CD4-positive, alpha-beta T cell treated with Interleukin-15 for 1 hour (primary cell): ENCODE measurements around the gene RNF152.
"Not testable (repeated sequence)": the region's sequence is repeated elsewhere in the genome, so short reads cannot be mapped to it uniquely, and the experiment has no call there.

Experiments
- DNase-seq: peaks from one replicate; pipeline ENCODE4 v3.0.0-alpha.2; 2020

RNF152 gene

DNA sequence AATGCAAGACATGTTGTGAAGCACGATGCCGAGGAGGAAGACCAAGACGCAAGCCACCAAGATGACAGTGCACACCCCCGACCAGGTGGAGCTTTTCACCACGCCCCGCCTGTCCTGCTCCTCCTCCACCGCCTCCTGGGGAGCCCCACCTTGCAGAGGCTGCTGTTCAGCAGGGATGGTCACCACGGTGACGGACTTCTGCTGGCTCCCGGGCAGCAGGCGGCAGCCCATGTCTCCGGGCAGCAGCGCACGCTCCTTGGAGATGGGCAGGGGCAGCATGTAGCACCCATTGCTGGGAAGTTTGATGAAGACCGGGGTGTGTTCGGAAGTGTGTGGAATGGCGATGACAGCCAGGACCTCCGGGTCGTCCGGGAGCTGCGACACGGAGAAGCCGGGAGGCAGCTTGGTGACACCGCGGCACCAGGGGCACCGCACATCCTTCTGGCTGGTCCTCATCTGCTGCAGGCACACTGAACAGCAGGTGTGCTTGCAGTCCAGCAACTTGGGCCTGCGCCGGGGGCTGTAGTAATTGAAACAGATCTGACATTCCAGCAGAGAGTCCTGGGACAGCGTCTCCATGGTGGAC is 76.8 kb downstream of the RNF152 start:
- no peak for DNase-seq

DNA sequence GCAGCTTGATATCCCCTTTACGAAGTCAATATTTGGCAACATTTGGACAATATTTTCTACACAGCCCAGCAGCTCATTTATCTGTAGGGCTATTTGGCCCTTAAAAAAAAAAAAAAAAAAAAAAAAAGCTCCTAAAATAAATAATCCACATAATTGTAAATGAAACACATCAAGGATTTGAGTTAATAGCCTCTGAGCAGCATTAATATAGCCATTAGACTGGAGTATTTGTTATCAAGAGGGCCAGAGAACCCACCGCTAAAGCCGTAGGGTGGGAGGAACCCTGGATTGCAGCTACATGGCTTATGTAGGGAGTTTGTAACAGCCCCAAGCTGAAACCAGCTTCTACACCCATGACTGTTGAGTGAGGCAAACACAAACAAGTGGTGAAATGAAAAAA is 84.5 kb downstream of the RNF152 start:
- DNase-seq: no peak

DNA sequence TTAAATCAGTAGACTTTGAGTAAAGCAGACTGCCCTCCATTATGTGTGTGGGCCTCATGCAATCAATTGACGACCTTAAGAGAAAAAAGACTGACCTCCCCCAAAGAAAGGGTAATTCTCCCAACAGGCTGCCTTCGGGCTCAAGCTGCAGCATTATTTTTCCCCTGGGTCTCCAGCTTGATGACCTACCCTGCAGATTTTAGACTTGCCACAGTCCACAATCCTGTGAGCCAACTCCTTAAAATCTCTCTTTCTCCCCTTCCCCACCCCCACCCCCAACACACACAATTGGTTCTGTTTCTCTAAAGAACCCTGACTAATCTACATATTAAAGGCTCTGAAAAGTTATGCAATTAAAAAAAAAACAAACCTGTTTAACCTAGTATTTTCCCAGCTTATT is 89.4 kb downstream of the RNF152 start:
- DNase-seq: no peak

DNA sequence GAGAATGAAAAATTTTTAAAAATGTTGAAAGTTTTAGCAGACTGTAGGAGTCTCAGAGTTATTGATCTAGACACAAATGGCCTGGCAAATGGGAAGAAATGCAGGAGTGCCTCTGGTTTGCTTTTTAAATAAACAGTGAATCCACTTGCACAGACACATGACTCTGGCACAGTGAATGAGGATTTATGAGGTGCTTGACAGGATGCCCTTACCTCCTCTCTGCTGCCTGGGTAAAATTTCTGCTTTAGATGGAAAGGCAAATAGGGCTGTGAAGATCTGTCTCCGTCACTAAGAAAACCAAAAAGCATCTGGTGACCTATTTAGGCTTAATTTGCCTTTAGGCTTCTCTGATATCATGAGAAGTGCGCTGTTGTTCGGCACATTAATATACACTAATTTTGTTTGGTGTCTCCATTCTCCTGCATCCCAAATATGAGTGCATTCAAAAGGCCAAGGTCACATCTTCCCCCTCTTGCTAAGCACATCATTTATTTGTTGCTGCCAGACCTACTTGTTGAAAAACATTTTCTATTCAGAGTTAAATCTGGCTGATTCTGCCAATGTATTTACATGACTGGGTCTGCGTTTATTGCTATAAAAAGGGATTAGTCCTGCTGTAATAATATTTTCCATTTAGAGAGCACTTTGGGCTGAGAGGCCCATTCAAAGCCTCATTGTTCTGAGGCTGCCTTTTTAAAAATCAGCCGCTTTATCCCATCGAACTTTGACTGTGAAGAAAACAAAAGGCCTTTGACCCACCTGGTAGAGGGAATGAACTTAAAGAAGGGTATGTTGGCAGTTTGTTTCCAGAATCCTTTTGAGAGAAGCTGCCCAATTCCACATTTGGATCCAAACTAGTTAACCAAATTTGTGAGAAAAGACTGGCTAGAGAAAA is 94.9 kb downstream of the RNF152 start:
- no peak for DNase-seq

DNA sequence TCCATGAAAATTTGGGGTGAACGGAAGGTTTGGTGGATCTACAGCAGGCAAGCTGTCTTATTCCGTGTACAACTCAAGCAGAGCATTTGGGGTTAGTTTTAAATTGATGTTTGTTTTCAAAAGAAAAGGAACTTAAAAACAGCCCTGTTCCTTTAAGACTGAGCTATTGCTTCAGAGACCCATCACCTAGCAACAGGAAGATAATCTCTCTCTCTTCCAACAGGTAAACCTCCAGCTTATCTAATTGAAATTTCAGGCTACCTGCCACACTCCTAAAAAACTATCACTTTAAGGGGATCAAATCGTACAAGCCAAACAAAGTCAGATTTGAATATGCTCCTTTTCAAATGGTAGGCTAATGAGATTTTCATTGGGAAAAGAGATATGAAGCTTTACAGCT is 101.8 kb downstream of the RNF152 start:
- no peak for DNase-seq

DNA sequence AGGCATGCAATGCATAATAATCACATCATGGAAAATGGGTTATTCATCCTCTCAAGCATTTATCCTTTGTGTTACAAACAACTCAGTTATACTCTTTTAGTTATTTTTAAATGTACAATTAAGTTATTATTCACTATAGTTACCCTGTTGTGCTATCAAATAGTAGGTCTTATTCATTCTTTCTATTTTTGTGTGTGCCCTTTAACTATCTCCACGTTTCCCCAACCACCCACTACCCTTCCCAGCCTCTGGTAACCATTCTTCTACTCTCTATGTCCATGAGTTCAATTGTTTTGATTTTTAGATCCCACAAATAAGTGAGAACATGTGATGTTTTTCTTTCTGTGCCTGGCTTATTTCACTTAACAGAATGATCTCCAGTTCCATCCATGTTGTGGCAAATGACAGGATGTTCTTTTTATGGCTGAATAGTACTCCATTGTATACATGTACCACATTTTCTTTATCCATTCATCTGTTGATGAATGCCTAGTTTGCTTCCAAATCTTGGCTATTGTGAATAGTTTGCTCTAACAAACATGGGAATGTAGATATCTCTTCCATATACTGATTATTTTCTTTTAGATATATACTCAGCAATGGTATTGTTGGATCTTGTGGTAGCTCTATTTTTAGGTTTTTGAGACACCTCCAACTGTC is 105.7 kb downstream of the RNF152 start:
- not testable (repeated sequence) for DNase-seq

DNA sequence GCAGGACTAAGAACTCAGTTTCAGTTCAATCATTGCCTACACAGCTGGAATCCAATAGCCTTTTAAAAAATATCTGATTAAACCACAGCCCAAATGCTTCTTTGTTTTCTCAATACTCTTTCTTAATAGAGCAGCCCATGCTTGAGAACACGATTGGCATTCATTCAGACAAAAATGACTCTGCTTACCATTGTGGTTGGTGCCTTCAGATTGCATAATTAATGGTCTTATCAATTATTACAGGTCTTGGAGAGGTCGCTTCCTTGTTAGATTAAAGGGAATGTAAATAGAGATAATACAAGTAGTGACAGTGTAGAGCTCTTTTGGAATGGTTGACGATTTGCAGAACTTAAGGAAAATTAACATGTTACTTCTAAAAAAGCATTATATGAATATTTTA is 107.2 kb downstream of the RNF152 start:
- no peak for DNase-seq

DNA sequence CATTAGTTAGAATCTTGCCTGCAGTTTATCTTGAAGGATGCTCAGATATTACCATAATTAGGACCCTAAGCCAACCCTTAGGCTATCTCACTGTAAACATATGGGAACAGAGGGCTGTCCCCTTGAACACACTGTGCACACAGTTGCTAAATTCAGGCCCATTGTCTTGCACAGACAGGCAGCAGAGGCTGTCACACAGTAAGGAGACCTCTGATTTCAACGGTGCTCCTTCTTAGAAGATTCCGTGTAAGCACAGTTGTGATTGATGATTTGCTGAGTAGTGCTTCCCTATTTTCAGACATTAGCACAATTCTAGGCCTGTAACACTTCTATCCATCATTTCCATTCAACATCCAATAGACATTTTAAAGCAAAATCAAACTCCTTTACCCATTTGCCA is 108.0 kb downstream of the RNF152 start:
- DNase-seq: no peak

DNA sequence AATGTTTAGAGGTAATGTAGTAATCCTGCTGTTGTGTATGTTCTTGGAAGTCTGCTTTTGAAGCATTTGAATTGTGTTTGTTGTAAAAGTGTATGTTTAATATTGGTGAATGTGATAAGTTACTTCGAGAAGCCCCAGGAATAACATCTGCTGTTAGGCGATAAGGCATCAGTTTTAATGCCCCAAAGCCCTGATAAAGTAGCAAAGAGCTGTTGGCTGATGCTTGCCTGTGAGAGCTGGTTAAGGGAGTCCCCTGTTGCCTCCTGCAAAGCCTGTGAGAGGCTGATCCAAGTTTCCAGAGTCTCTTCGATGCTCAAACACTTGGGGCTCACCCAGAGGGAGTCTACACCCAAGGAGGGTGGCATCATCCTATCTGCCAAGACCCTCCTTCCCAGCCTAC is 110.3 kb downstream of the RNF152 start:
- no peak for DNase-seq

DNA sequence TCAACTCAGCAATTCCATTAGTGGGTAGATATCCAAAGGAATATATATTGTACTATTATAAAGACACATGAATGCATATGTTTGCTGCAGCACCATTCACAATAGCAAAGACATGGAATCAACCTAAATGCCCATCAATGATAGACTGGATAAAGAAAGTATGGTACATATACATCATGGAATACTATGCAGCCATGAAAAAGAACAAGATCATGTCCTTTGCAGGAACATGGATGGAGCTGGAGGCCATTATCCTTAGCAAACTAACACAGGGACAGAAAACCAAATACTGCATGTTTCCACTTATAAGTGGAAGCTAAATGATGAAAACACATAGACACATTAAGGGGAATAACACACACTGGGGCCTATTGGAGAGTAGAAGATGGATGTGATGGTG is 116.6 kb downstream of the RNF152 start:
- DNase-seq: not testable (repeated sequence)

DNA sequence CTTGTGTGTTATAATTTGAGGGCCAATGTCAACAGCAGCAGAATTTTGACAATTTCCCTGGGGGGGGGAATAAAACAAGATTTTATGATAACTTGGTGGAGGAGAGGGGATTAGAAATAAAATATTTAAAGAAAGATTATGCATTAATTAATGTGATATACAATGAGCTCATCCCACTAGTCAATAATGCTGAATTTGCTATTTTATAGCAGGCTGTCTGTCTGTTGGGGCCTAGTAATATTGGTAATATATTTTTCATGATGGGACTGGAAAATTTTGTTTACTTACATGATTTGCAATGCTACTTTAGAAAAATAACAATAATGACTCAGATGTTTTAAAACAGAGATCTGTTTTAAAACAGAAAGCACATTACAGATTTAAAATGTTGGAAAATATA is 118.0 kb downstream of the RNF152 start:
- DNase-seq: no peak

DNA sequence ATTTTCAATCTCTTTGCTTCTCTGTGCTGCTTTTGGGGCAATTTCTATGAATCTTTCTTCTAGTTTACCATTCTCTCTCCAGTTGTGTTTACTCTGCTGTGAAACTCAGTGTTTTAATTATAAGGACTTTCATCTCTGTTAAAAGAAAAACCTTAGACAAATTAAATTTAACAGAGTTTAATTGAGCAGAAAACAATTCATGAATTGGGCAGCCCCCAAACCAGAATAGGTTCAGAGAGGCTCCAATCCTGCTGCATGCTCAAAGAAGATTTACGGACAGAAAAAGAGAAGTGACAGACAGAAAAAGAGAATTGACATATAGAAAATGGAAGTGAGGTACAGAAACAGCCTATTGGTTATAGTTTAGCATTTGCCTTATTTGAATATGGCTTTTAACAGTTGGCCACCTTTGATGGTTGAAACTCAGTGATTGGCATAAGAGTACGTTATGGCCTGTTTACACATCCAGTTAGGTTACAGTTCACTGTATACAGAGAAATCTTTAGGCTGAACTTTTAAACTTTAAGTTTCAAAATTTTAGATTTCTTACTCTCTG is 120.4 kb downstream of the RNF152 start:
- DNase-seq: no peak

DNA sequence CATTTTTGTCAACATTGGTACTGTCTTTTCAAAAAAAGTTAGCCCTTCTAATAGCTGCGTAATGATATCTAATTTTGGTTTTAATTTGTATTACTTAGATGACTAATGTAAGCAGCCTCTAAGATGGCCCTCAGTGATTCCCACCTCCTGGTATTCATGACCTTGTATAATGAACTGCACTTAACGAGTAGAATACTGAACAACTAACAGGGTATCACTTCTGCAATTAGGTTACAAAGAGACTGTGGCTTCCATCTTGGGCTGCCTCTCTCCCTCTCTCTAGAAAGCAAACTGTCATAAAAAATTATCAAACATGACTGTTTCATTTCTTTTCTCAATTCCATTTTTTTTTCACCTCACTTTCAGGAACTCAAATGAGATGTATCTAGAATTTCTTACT is 120.9 kb downstream of the RNF152 start:
- no peak for DNase-seq

DNA sequence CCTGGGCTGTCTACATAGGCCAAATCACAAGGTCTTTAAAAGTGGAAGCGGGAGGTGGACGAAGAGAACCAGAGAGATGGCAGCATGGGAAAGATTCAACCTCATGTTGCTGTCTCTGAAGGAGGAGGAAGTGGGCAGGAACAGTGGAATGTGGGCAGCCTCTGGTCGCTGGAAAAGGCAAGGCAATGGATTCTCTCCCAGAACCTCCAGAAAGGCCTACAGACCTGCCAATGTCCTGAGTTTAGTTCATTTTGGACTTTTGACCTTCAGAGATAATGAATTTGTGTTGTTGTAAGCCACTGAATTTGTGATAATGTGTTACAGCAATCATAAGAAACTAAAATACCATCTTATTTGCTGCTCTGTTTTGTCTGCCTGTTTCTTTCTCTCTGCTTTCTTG is 122.5 kb downstream of the RNF152 start:
- DNase-seq: no peak

DNA sequence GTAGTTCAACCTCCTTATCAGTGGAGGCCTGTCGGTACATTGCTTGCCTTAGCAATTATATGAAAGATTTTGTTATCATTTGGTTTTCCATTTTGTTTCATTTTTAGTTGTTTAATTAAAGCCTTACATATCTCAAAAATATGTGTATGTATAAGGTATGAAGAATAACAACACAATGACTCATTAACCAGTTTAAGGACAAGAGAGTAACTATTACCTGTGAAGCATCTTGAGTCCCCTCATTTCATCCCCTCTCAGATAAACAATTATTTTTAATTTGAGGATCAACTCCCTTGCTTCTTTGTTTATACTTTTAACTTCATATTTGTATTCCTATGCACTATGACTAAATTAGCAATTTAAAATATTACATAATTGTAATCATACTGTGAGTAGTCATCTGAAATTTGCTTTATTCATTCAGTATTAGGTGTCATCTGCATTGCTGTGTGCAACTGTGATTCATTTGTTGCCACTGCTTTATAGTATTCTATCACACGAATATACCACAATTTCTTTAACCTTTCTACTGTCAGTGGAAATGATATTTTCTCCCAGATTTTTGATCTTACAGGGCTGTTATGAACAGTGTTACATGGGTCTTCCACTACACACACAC is 126.4 kb downstream of the RNF152 start:
- no peak for DNase-seq

DNA sequence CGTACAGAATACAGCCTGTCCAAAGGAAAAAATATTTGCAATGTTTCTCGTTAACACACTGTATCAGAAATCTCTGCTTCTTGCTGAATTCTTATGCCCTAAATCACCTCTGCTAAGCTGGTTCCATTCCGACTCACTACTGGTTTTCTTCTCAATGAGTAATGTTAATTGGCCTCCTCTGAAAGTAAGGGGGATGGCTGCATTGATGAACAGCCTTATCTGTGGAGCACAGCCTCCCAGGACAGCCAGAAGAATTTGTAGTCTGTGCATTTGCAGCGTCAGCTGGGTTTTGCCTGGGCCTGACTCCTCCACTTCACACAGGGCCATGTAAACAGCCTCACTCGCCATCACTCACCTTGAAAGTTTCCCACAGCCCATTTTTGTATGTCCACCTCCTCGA is 127.7 kb downstream of the RNF152 start:
- no peak for DNase-seq

DNA sequence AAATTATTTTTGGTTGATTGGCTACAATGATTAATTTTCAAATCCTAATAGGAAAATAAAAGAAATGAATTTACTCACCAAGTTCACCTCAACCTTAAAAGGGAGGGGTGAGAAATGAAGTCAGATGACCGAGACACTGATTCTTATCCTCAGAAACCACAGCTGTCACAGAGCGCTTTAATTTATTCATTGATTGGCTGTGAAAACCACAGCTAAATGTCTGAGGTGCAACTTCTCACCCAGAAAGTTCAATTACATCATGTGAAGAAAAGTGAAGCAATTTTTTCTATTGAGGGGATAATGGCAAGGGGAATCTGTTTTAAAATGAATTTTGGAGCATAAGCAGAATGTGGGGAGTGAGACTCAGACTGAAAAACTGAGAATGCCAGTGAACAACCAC is 128.4 kb downstream of the RNF152 start:
- no peak for DNase-seq

DNA sequence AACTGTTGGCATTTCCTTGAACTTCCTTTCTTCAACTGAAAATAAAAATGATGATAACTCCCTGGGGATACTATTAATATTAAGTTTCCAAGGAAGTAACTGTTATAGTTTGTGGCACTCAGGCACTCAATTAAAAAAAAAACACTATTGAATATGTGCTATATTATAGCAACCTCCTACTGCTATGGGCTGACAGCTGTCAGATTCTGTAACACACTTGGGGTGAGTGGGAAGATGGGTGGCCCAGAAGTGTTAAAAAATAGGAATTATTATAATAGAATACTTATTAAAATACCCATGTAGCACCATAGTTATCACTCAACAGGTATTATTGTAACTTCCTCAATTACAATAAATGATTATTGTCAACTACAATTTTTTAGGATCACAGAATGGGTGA is 130.9 kb downstream of the RNF152 start:
- DNase-seq: no peak
